ENCODE measurements around the gene MYBPC1.

DNA sequence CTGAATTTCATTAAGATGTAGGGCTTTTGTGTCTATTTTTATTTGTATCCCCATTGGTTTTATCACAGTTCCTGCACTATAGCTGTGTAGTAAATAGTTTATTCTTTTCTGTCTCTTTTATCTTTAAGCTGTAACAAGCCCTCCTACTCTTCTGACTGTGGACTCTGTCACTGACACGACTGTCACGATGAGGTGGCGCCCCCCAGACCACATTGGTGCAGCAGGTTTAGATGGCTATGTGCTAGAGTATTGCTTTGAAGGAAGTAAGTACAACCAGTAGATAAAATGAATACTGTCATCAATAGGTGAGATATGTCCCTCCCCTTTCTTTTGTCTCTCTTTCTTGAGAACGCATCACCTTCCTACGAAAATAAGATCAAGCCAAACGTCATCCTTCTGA lies 68.5 kb downstream of the MYBPC1 start:
- TF ChIP-seq, protein P1, sequence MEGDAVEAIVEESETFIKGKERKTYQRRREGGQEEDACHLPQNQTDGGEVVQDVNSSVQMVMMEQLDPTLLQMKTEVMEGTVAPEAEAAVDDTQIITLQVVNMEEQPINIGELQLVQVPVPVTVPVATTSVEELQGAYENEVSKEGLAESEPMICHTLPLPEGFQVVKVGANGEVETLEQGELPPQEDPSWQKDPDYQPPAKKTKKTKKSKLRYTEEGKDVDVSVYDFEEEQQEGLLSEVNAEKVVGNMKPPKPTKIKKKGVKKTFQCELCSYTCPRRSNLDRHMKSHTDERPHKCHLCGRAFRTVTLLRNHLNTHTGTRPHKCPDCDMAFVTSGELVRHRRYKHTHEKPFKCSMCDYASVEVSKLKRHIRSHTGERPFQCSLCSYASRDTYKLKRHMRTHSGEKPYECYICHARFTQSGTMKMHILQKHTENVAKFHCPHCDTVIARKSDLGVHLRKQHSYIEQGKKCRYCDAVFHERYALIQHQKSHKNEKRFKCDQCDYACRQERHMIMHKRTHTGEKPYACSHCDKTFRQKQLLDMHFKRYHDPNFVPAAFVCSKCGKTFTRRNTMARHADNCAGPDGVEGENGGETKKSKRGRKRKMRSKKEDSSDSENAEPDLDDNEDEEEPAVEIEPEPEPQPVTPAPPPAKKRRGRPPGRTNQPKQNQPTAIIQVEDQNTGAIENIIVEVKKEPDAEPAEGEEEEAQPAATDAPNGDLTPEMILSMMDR (IDR thresholded peaks at IDR 0.05) = no peak
- no peak for TF ChIP-seq POLR2A (IDR thresholded peaks at IDR 0.05)
